K562 (cell line): Measurements from ENCODE around the gene KDM2A. TPM values are rescaled to one million over a fixed set of nuclear protein-coding genes. Genes with fewer than 3 reads are reported as not detected.

Experiments used
- ATAC-seq: fragments of 200-7000 bp; cut with Tn5 transposase; 3 replicates; pipeline ENCODE4 v1.9.1; 2020; ENCODE audit warnings: moderate library complexity
- BruUV-seq: library from RNA; stranded (reverse); fragments of 400-500 nt; replicated peaks from 2 replicates; lab custom pipeline; 2021; lab: Mats Ljungman, UMichigan
- CTCF ChIA-PET: fragments of 300-600 bp; formaldehyde crosslinking; extraction: SDS; loops from one replicate; lab custom pipeline; 2021; ENCODE audit warnings: low intra/inter-chr PET ratio; lab: Yijun Ruan, JAX
- POLR2A ChIA-PET: fragments of 300-600, 350-650 bp; sonication (Branson Sonifier 250); formaldehyde crosslinking; extraction: SDS; loops from one replicate; lab custom pipeline; 2021; ENCODE audit warnings: antibody characterized with exemption, inconsistent platforms; lab: Yijun Ruan, JAX
- DNase-seq, 4 experiments: peaks; one replicate each; pipeline versions ENCODE4 v3.0.0 to v3.0.0-alpha.2; 2011 to 2018; ENCODE audit warnings: low spot score in 3 of 4, mixed read lengths in 3 of 4; ENCODE audit errors: extremely low read depth in 1 of 4
- FAIRE-seq: peaks from 2 replicates; lab custom pipeline; 2011; peaks lifted over from hg19 to GRCh38; lab: Jason Lieb, UNC
- H2AFZ ChIP-seq: 2 replicates; pipeline ENCODE4 v1.6.0; 2011; ENCODE audit warnings: low read depth, low read length, control low read depth, inconsistent platforms
- H3K27ac ChIP-seq: fragments of 200-600 bp; 3 replicates; pipeline ENCODE4 v1.8.0; 2011; ENCODE audit warnings: low read depth, mild to moderate bottlenecking, control low read depth, inconsistent platforms, low read length, moderate library complexity, mixed read lengths; ENCODE audit errors: extremely low read depth
- H3K27me3 ChIP-seq, 2 experiments: fragments of 300-600 bp in 1 of 2; 2 replicates in 1 of 2; 3 replicates in 1 of 2; pipeline versions ENCODE4 v1.6.0 to v1.8.0; 2011; ENCODE audit warnings: inconsistent platforms in 2 of 2, low read length in 2 of 2, mild to moderate bottlenecking in 1 of 2, mixed read lengths in 1 of 2, moderate library complexity in 1 of 2; ENCODE audit not compliant: control insufficient read depth in 2 of 2, insufficient read depth in 2 of 2
- H3K36me3 ChIP-seq: fragments of 300-600 bp; 3 replicates; pipeline ENCODE4 v1.8.0; 2011; ENCODE audit warnings: mild to moderate bottlenecking, low read length, inconsistent platforms; ENCODE audit not compliant: control insufficient read depth, insufficient read depth
- H3K4me1 ChIP-seq, 2 experiments: fragments of 200-600 bp in 1 of 2; replicated peaks in 1 of 2; 2 replicates in 1 of 2; 3 replicates in 1 of 2; pipeline versions ENCODE4 v1.5.1 to v1.8.0; 2011; ENCODE audit warnings: inconsistent platforms in 2 of 2, low read length in 2 of 2, mild to moderate bottlenecking in 1 of 2, mixed read lengths in 1 of 2, moderate library complexity in 1 of 2; ENCODE audit not compliant: control insufficient read depth in 2 of 2, insufficient read depth in 2 of 2
- H3K4me2 ChIP-seq: 2 replicates; pipeline ENCODE4 v1.6.1; 2011; ENCODE audit warnings: low read length, control low read depth, inconsistent platforms, mixed read lengths; ENCODE audit not compliant: insufficient read depth
- H3K4me3 ChIP-seq: fragments of 200-600 bp; sonication (generic), shearing (Covaris generic); 2 replicates; pipeline ENCODE4 v1.5.1; 2016; ENCODE audit warnings: control low read depth, inconsistent platforms
- H3K79me2 ChIP-seq: fragments of 200-600 bp; 3 replicates; pipeline ENCODE4 v1.8.0; 2011; ENCODE audit warnings: low read length, inconsistent platforms; ENCODE audit not compliant: control insufficient read depth, insufficient read depth
- H3K9ac ChIP-seq, 2 experiments: 2 replicates each; pipeline versions ENCODE4 v1.6.0 to v1.6.1; 2011; ENCODE audit warnings: low read depth in 2 of 2, low read length in 2 of 2, control low read depth in 1 of 2, inconsistent platforms in 1 of 2, mild to moderate bottlenecking in 1 of 2, mixed read lengths in 1 of 2; ENCODE audit not compliant: insufficient read depth in 1 of 2
- H3K9me1 ChIP-seq: one replicate; pipeline ENCODE4 v1.6.0; 2011; ENCODE audit warnings: inconsistent platforms, mild to moderate bottlenecking, low read length, moderate library complexity; ENCODE audit not compliant: control insufficient read depth, insufficient read depth
- H3K9me3 ChIP-seq: replicated peaks from 2 replicates; pipeline ENCODE4 v1.5.1; 2011; ENCODE audit warnings: low read depth, low read length, inconsistent platforms; ENCODE audit not compliant: control insufficient read depth, insufficient read depth
- H4K20me1 ChIP-seq: replicated peaks from 2 replicates; pipeline ENCODE4 v1.6.1; 2011; ENCODE audit warnings: low read length, inconsistent platforms, mixed read lengths; ENCODE audit not compliant: control insufficient read depth, insufficient read depth
- HDAC8 ChIP-seq: fragments of 450-650 bp; IDR thresholded peaks from 2 replicates; pipeline ENCODE4 v1.6.1; 2016; ENCODE audit warnings: mild to moderate bottlenecking, missing genetic modification characterization, moderate library complexity, missing compliant biosample characterization
- KDM5B ChIP-seq: fragments of 200-600 bp; sonication (generic); IDR thresholded peaks from 2 replicates; pipeline ENCODE4 v1.6.1; 2012; ENCODE audit warnings: low read depth, mild to moderate bottlenecking, moderate library complexity, low read length, control low read depth, inconsistent platforms; ENCODE audit not compliant: insufficient replicate concordance
- NCOR1 ChIP-seq: fragments of 450-650 bp; IDR thresholded peaks from 2 replicates; pipeline ENCODE4 v1.6.1; 2016; ENCODE audit warnings: mild to moderate bottlenecking, moderate library complexity
- TAF7 ChIP-seq: fragments of 450-650 bp; IDR thresholded peaks from 2 replicates; pipeline ENCODE4 v1.6.1; 2016; ENCODE audit warnings: missing genetic modification characterization, missing compliant biosample characterization
- TEAD2 ChIP-seq: fragments of 450-650 bp; IDR thresholded peaks from 2 replicates; pipeline ENCODE4 v1.6.1; 2016; ENCODE audit warnings: missing genetic modification characterization, control low read depth, missing compliant biosample characterization
- ZNF354B ChIP-seq: fragments of 250-450 bp; sonication (Bioruptor Pico); IDR thresholded peaks from 2 replicates; pipeline ENCODE4 v1.4.0; 2020
- ZNF57 ChIP-seq: fragments of 450-650 bp; formaldehyde crosslinking; IDR thresholded peaks from 2 replicates; pipeline ENCODE4 v1.4.0; 2020; ENCODE audit warnings: mild to moderate bottlenecking, moderate library complexity
- WGBS: fragments of 100-300 bp; shearing (Covaris generic); methylation state at CpG from one replicate; pipeline ENCODE4 v1.1.6; 2016; ENCODE audit warnings: low coverage, mixed read lengths; ENCODE audit not compliant: insufficient coverage; ENCODE audit errors: missing lambda C conversion rate; 5-methylcytosine and 5-hydroxymethylcytosine counted together
- in situ Hi-C: fragments of 300-500 bp; cut with MboI; formaldehyde crosslinking; loops from 4 replicates; pipeline ENCODE4 v1.15.0; 2018; ENCODE audit warnings: inconsistent platforms, mixed read lengths
- intact Hi-C: fragments of 100-400 bp; cut with micrococcal nuclease; formaldehyde crosslinking; loops from 2 replicates; pipeline ENCODE4 v1.14.2; 2022
- polyA plus RNA-seq, 8 experiments: library from polyadenylated mRNA; depleted of rRNA in 4 of 8; stranded (reverse) in 5 of 8; unstranded in 3 of 8; fragments of >200 nt; fragmentation: Nextera tagmentation in 2 of 8; fragmentation: Illumina TruSeq in 1 of 8; extraction: Ambion mirVana in 2 of 8; extraction: Trizol in 1 of 8; gene quantifications; 2 replicates each; pipeline versions ENCODE4 v1.2.1 to v1.2.3, GENCODE V29; 2011 to 2014; ENCODE audit warnings: inconsistent platforms in 1 of 8, missing spikeins in 1 of 8
- total RNA-seq, 7 experiments: library from RNA; depleted of rRNA in 6 of 7; stranded (reverse); fragments of >200 nt in 6 of 7; fragmentation: Illumina TruSeq in 2 of 7; extraction: Trizol in 2 of 7; gene quantifications; 2 replicates each; pipeline versions ENCODE4 v1.2.1 to v1.2.3, GENCODE V29; 2011 to 2021; ENCODE audit warnings: low replicate concordance in 1 of 7
- TF ChIP-seq, protein P1 (sequence below), 2 experiments: fragments of 450-650 bp in 1 of 2; IDR thresholded peaks; 2 replicates each; pipeline ENCODE4 v1.6.1; 2011 to 2017; ENCODE audit warnings: low read depth in 2 of 2, antibody characterized with exemption in 1 of 2, borderline replicate concordance in 1 of 2, low read length in 1 of 2, mild to moderate bottlenecking in 1 of 2, mixed read lengths in 1 of 2; ENCODE audit not compliant: control insufficient read depth in 1 of 2
- TF ChIP-seq, protein P2 (sequence below): IDR thresholded peaks from 2 replicates; pipeline ENCODE4 v1.6.1; 2014; ENCODE audit warnings: antibody characterized with exemption
- TF ChIP-seq, protein P3 (sequence below): fragments of 450-650 bp; formaldehyde crosslinking; IDR thresholded peaks from 2 replicates; pipeline ENCODE4 v1.4.0; 2020; ENCODE audit warnings: mild to moderate bottlenecking

Gene KDM2A
- total and polyA plus RNA-seq, 9 of the 15 experiments (the other 6 are each of a cell fraction or from before 2014, with no cell fraction given), result 5.0 to 39.3 (median 21.3) TPM

DNA sequence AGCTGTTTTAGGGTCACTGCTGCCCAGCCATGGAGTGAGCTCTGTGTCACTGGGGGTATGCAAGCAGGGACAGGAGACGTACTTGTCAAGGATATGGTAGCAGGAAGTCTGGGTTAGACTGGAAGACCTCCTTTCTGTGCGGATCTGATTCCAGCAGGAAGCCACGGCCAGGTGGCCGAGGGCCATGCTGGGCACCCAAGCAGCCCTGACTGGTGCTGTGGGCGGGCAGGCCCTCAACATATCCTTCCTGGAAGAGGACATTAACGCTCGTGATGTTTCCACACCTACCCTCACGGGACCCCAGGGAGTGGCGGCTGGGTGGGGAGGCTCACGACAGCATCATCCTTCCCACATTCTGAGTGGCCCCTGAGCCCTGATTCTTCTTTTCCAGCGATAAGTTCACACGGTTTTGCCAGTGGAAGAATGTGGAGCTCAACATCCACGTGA, 161.3 kb downstream of the KDM2A start:
- in situ Hi-C loops, result no loop called here
- FAIRE-seq, result no peak
- BruUV-seq, result no TSS peak
- H3K27ac ChIP-seq, result no peak overlapping the region
- H3K79me2 ChIP-seq, result peaks cover 40% of the 10 kb centered on the region
- H3K4me3 ChIP-seq, result no peak overlapping the region
- peaks cover 92% of the 10 kb centered on the region; the same call in 2 of the 3 replicates for H3K36me3 ChIP-seq
- H4K20me1 ChIP-seq, result no peaks in the 10 kb centered on the region
- peak overlapping the region in 1 of 2 experiments; percentile 43; a peak in 2 of 4 replicates for H3K9ac ChIP-seq
- no peaks in the 10 kb centered on the region for H3K9me1 ChIP-seq
- no peak for ATAC-seq
- intact Hi-C loops, result no loop called here
- ChIA-PET POLR2A (interaction anchor here (0.6 kb wide), 1 partner anchor 187 kb away, joined by 3 read pairs; no protein-coding TSS in a partner anchor), CTCF (no interaction called here)
- H3K4me1 ChIP-seq, result peaks cover 27 to 67% of the 10 kb centered on the region in 2 experiments
- DNase-seq, result no peak
- no peaks in the 10 kb centered on the region for H3K9me3 ChIP-seq
- WGBS, result 82% methylated on average over 13 of the region's 13 CpGs
- TF ChIP-seq TAF7 (no peak), TEAD2 (tag) (no peak), HDAC8 (tag) (no peak), ZNF57 (CRISPR knock-in tag) (no peak), NCOR1 (no peak), ZNF354B (CRISPR knock-in tag) (no peak), KDM5B (no peak)
- TF ChIP-seq, protein P1, sequence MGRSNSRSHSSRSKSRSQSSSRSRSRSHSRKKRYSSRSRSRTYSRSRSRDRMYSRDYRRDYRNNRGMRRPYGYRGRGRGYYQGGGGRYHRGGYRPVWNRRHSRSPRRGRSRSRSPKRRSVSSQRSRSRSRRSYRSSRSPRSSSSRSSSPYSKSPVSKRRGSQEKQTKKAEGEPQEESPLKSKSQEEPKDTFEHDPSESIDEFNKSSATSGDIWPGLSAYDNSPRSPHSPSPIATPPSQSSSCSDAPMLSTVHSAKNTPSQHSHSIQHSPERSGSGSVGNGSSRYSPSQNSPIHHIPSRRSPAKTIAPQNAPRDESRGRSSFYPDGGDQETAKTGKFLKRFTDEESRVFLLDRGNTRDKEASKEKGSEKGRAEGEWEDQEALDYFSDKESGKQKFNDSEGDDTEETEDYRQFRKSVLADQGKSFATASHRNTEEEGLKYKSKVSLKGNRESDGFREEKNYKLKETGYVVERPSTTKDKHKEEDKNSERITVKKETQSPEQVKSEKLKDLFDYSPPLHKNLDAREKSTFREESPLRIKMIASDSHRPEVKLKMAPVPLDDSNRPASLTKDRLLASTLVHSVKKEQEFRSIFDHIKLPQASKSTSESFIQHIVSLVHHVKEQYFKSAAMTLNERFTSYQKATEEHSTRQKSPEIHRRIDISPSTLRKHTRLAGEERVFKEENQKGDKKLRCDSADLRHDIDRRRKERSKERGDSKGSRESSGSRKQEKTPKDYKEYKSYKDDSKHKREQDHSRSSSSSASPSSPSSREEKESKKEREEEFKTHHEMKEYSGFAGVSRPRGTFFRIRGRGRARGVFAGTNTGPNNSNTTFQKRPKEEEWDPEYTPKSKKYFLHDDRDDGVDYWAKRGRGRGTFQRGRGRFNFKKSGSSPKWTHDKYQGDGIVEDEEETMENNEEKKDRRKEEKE (IDR thresholded peaks at IDR 0.05; ENCODE audit: borderline replicate concordance in 1 of 2, control insufficient read depth in 1 of 2, low read depth in 2 of 2, low read length in 1 of 2), result no peak
- TF ChIP-seq, protein P2, sequence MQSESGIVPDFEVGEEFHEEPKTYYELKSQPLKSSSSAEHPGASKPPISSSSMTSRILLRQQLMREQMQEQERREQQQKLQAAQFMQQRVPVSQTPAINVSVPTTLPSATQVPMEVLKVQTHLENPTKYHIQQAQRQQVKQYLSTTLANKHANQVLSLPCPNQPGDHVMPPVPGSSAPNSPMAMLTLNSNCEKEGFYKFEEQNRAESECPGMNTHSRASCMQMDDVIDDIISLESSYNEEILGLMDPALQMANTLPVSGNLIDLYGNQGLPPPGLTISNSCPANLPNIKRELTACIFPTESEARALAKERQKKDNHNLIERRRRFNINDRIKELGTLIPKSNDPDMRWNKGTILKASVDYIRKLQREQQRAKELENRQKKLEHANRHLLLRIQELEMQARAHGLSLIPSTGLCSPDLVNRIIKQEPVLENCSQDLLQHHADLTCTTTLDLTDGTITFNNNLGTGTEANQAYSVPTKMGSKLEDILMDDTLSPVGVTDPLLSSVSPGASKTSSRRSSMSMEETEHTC, result no peak
- TF ChIP-seq, protein P3, sequence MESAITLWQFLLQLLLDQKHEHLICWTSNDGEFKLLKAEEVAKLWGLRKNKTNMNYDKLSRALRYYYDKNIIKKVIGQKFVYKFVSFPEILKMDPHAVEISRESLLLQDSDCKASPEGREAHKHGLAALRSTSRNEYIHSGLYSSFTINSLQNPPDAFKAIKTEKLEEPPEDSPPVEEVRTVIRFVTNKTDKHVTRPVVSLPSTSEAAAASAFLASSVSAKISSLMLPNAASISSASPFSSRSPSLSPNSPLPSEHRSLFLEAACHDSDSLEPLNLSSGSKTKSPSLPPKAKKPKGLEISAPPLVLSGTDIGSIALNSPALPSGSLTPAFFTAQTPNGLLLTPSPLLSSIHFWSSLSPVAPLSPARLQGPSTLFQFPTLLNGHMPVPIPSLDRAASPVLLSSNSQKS (CRISPR knock-in tag), result no peak
- no peak overlapping the region for H3K4me2 ChIP-seq
- no peaks in the 10 kb centered on the region for H3K27me3 ChIP-seq
- H2AFZ ChIP-seq, result no peak overlapping the region
